GM12878 (cell line): Measurements from ENCODE around the gene RTN4R. TPM values are rescaled to one million over a fixed set of nuclear protein-coding genes. Genes with fewer than 3 reads are reported as not detected.

Experiments
- ATAC-seq: fragments of 200-7000 bp; cut with Tn5 transposase; 3 replicates; pipeline ENCODE4 v1.9.1; 2020; ENCODE audit warnings: mild to moderate bottlenecking, moderate library complexity
- BruUV-seq: library from RNA; stranded (reverse); fragments of 400-500 nt; replicated peaks from 2 replicates; lab custom pipeline; 2021; lab: Mats Ljungman, UMichigan
- CTCF ChIA-PET: fragments of 300-600 bp; sonication (Branson Sonifier 250); formaldehyde crosslinking; extraction: SDS; loops from one replicate; lab custom pipeline; 2021; ENCODE audit warnings: inconsistent platforms; lab: Yijun Ruan, JAX
- POLR2A ChIA-PET: fragments of 350-600 bp; formaldehyde crosslinking; extraction: SDS; loops from one replicate; lab custom pipeline; 2021; ENCODE audit warnings: inconsistent platforms; lab: Charles Lee
- RAD21 ChIA-PET: fragments of 300-600 bp; sonication (Branson Sonifier 250); formaldehyde crosslinking; loops from one replicate; lab custom pipeline; 2023; ENCODE audit warnings: antibody characterized with exemption; ENCODE audit not compliant: unreplicated experiment; lab: Charles Lee
- SMC1A ChIA-PET: fragments of 300-600 bp; sonication (Branson Sonifier 250); formaldehyde crosslinking; loops from one replicate; lab custom pipeline; 2023; ENCODE audit not compliant: unreplicated experiment, uncharacterized antibody; lab: Charles Lee
- DNase-seq: peaks from one replicate; pipeline ENCODE4 v3.0.0-alpha.2; 2011; ENCODE audit warnings: low read depth, low spot score
- FAIRE-seq: peaks from 3 replicates; lab custom pipeline; 2011; peaks lifted over from hg19 to GRCh38; lab: Jason Lieb, UNC
- H2AFZ ChIP-seq: 2 replicates; pipeline ENCODE4 v1.6.0; 2011; ENCODE audit warnings: low read depth, low read length, control low read depth; ENCODE audit not compliant: control insufficient read depth
- H3K27ac ChIP-seq: 2 replicates; pipeline ENCODE4 v1.5.1; 2011; ENCODE audit warnings: control low read depth; ENCODE audit not compliant: control insufficient read depth, insufficient read depth
- H3K27me3 ChIP-seq, 2 experiments: replicated peaks in 1 of 2; 2 replicates each; pipeline versions ENCODE4 v1.6.0 to v1.6.1; 2011; ENCODE audit warnings: low read length in 1 of 2; ENCODE audit not compliant: control insufficient read depth in 2 of 2, insufficient read depth in 2 of 2
- H3K36me3 ChIP-seq, 2 experiments: 2 replicates each; pipeline ENCODE4 v1.5.1; 2011; ENCODE audit warnings: low read length in 1 of 2; ENCODE audit not compliant: control insufficient read depth in 2 of 2, insufficient read depth in 2 of 2
- H3K4me1 ChIP-seq: 2 replicates; pipeline ENCODE4 v1.6.1; 2011; ENCODE audit warnings: mild to moderate bottlenecking, low read length, moderate library complexity, mixed read lengths; ENCODE audit not compliant: control insufficient read depth, insufficient read depth
- H3K4me2 ChIP-seq: 2 replicates; pipeline ENCODE4 v1.6.0; 2011; ENCODE audit warnings: control low read depth; ENCODE audit not compliant: control insufficient read depth, insufficient read depth
- H3K4me3 ChIP-seq: fragments of 200-600 bp; sonication (generic); 2 replicates; pipeline ENCODE4 v1.5.1; 2016
- H3K79me2 ChIP-seq: 2 replicates; pipeline ENCODE4 v1.6.0; 2011; ENCODE audit warnings: low read length; ENCODE audit not compliant: control insufficient read depth, insufficient read depth
- H3K9ac ChIP-seq: 2 replicates; pipeline ENCODE4 v1.8.0; 2011; ENCODE audit warnings: low read length, control low read depth, mixed read lengths; ENCODE audit not compliant: control insufficient read depth, insufficient read depth
- H3K9me3 ChIP-seq: replicated peaks from 3 replicates; pipeline ENCODE4 v1.5.1; 2011; ENCODE audit warnings: mild to moderate bottlenecking, low read length; ENCODE audit not compliant: control insufficient read depth, insufficient read depth
- H4K20me1 ChIP-seq: 2 replicates; pipeline ENCODE4 v1.6.0; 2011; ENCODE audit not compliant: control insufficient read depth, insufficient read depth
- BCL11A ChIP-seq: IDR thresholded peaks from 2 replicates; pipeline ENCODE4 v1.6.1; 2011; ENCODE audit warnings: low read depth, low read length
- CREM ChIP-seq: IDR thresholded peaks from 2 replicates; pipeline ENCODE4 v1.6.1; 2014; ENCODE audit warnings: antibody characterized with exemption, low read depth
- GATAD2B ChIP-seq: fragments of 450-650 bp; conservative IDR thresholded peaks from 2 replicates; pipeline ENCODE4 v1.6.1; 2017; ENCODE audit warnings: low read depth, mild to moderate bottlenecking, moderate library complexity
- HSF1 ChIP-seq: fragments of 150-350 bp; IDR thresholded peaks from 2 replicates; pipeline ENCODE4 v1.6.1; 2014; ENCODE audit warnings: mild to moderate bottlenecking, low read depth, low read length
- IRF4 ChIP-seq: IDR thresholded peaks from 2 replicates; pipeline ENCODE4 v1.6.1; 2011; ENCODE audit warnings: low read depth, low read length
- MXI1 ChIP-seq: fragments of 150-350 bp; IDR thresholded peaks from 2 replicates; pipeline ENCODE4 v1.6.1; 2011; ENCODE audit warnings: low read depth, mild to moderate bottlenecking, inconsistent platforms, low read length, improper control_type of control experiment
- RAD21 ChIP-seq: IDR thresholded peaks from 2 replicates; pipeline ENCODE4 v1.6.1; 2011; ENCODE audit warnings: mild to moderate bottlenecking, low read depth, low read length, moderate library complexity; ENCODE audit not compliant: insufficient read depth
- SPI1 ChIP-seq: IDR thresholded peaks from 2 replicates; pipeline ENCODE4 v1.6.1; 2011; ENCODE audit warnings: low read depth, mild to moderate bottlenecking, low read length, moderate library complexity, borderline replicate concordance; ENCODE audit not compliant: insufficient read depth
- STAT1 ChIP-seq: fragments of 450-650 bp; conservative IDR thresholded peaks from 2 replicates; pipeline ENCODE4 v1.6.1; 2014; ENCODE audit warnings: antibody characterized with exemption, mild to moderate bottlenecking
- ZNF207 ChIP-seq: fragments of 450-650 bp; IDR thresholded peaks from 2 replicates; pipeline ENCODE4 v1.6.1; 2014; ENCODE audit warnings: antibody characterized with exemption, mild to moderate bottlenecking, borderline replicate concordance
- WGBS: methylation state at CpG from one replicate; pipeline ENCODE4 v1.1.6; 2016; ENCODE audit warnings: low lambda C conversion rate; ENCODE audit not compliant: insufficient replicate concordance, insufficient coverage; ENCODE audit errors: missing lambda C conversion rate; 5-methylcytosine and 5-hydroxymethylcytosine counted together
- in situ Hi-C: fragments of 300-500 bp; cut with MboI; formaldehyde crosslinking; loops from 9 replicates; pipeline ENCODE4 v1.14.3; 2018; ENCODE audit warnings: mixed read lengths
- intact Hi-C: fragments of 100-400 bp; cut with micrococcal nuclease; formaldehyde crosslinking; loops from one replicate; pipeline ENCODE4 v1.14.2; 2022; ENCODE audit not compliant: unreplicated experiment
- polyA plus RNA-seq, 11 experiments: library from polyadenylated mRNA; depleted of rRNA in 4 of 11; unstranded in 6 of 11; stranded (reverse) in 5 of 11; fragments of >200 nt; fragmentation: Nextera tagmentation in 4 of 11; fragmentation: Illumina TruSeq in 1 of 11; extraction: Ambion mirVana in 4 of 11; extraction: Trizol in 1 of 11; gene quantifications; 1 replicate in 1 of 11; 2 replicates in 10 of 11; pipeline versions ENCODE4 v1.2.1 to v1.2.3, GENCODE V29; 2011 to 2016; ENCODE audit warnings: inconsistent platforms in 2 of 11, missing spikeins in 2 of 11, low read depth in 1 of 11
- total RNA-seq, 4 experiments: library from RNA; depleted of rRNA in 3 of 4; stranded (reverse); fragments of >200 nt in 3 of 4; fragmentation: Illumina TruSeq in 1 of 4; extraction: Trizol in 1 of 4; gene quantifications; 2 replicates each; pipeline versions ENCODE4 v1.2.1 to v1.2.3, GENCODE V29; 2013 to 2021
- TF ChIP-seq, protein P1 (sequence below): fragments of 450-650 bp; IDR thresholded peaks from 2 replicates; pipeline ENCODE4 v1.6.1; 2016; ENCODE audit warnings: mild to moderate bottlenecking

RTN4R gene
- total and polyA plus RNA-seq, 10 of the 15 experiments (the other 5 are each of a cell fraction or from before 2014, with no cell fraction given): 0.03 to 1.0 (median 0.60) TPM; not detected in 2

GRCh38 chr22:20302438-20303228 lies 34.5 kb upstream of the RTN4R start:
- H3K9ac ChIP-seq: no peak overlapping the region
- ChIA-PET RAD21 (no interaction called here), POLR2A (no interaction called here), SMC1A (no interaction called here), CTCF (no interaction called here)
- intact Hi-C loops: no loop called here
- no peak for FAIRE-seq
- no peaks in the 10 kb centered on the region for H3K4me1 ChIP-seq
- TF ChIP-seq SPI1: no peak
- no peak for TF ChIP-seq CREM
- no peak for TF ChIP-seq STAT1
- TF ChIP-seq RAD21: no peak
- TF ChIP-seq, protein P1, sequence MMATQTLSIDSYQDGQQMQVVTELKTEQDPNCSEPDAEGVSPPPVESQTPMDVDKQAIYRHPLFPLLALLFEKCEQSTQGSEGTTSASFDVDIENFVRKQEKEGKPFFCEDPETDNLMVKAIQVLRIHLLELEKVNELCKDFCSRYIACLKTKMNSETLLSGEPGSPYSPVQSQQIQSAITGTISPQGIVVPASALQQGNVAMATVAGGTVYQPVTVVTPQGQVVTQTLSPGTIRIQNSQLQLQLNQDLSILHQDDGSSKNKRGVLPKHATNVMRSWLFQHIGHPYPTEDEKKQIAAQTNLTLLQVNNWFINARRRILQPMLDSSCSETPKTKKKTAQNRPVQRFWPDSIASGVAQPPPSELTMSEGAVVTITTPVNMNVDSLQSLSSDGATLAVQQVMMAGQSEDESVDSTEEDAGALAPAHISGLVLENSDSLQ: no peak
- TF ChIP-seq MXI1: no peak
- TF ChIP-seq GATAD2B: no peak
- no peak for TF ChIP-seq IRF4
- TF ChIP-seq HSF1: no peak
- TF ChIP-seq ZNF207: no peak
- TF ChIP-seq BCL11A: no peak
- ATAC-seq: no peak
- H4K20me1 ChIP-seq: no peaks in the 10 kb centered on the region
- H2AFZ ChIP-seq: no peak overlapping the region
- no TSS peak for BruUV-seq
- H3K4me3 ChIP-seq: no peak overlapping the region
- no peaks in the 10 kb centered on the region for H3K79me2 ChIP-seq
- WGBS: 17% methylated on average over 13 of the region's 13 CpGs
- H3K4me2 ChIP-seq: no peak overlapping the region
- no peaks in the 10 kb centered on the region; a peak in 2 of 4 replicates for H3K27me3 ChIP-seq
- H3K36me3 ChIP-seq: no peaks in the 10 kb centered on the region
- in situ Hi-C loops: no loop called here
- H3K9me3 ChIP-seq: no peaks in the 10 kb centered on the region
- DNase-seq: no peak
- H3K27ac ChIP-seq: no peak overlapping the region
